Mesangial cell (primary cell): ENCODE measurements around the gene ARHGEF26. TPM values are rescaled to one million over a fixed set of nuclear protein-coding genes. Genes with fewer than 3 reads are reported as not detected.

ENCODE experiments used
- total RNA-seq: library from RNA; depleted of rRNA; stranded (reverse); fragments of >200 nt; gene quantifications from 2 replicates; pipeline ENCODE4 v1.2.3, GENCODE V29; 2015

The ARHGEF26 gene
- 3.6 and 4.4 TPM in 2 replicates for total RNA-seq

DNA sequence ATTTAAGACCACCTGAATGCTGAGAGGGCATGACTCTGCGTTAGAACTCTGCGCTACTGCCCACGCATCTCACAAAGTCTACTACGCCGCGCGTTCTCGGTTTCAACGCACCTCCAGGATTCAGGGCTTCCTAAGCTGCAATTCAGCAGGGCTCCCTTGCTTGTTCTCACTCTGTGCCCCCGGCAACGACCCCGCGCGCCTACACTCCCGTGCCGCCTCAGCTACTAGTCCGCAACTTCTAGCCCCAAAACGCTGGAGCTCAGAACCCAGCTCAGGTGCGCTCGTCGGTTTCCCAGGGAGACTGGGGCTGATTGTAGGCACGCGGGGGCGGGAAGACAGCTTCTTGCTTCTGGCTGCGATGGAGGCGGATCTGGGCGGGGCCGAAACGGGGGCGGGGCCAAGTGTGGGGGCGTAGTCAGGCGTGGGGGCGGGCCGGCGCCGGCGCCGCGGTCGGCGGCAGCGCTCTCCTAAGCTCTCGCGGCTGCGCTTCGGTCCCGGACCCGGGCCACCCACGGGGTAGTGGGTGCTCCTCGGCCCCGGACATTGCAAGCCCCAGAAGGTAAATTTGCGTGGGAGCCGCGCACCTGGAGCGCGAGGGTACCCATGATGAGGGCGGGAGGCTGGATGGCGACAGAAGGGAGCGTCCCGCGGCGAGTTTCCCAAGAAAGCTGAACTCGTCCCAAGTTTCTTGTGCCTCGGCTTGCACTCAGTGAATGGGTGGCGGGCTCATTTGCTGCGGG, at the start of gene ARHGEF26:
Gene ARHGEF26, plus strand, starts transcription at position 430 of the 740 bp plus-strand sequence. CDS start 603 bp downstream, outside the sequence.

Other genes with a start within 250 kb of the ARHGEF26 start
- gene DHX36, start 203.1 kb downstream of the ARHGEF26 start, total RNA-seq, result 25.9 and 33.2 TPM in 2 replicates